Astrocyte (in vitro differentiated cells and primary cell): ENCODE results near the gene SGSM2.

ENCODE experiments used
- EZH2 ChIP-seq: IDR thresholded peaks from 2 replicates; pipeline ENCODE4 v1.6.1; 2012; ENCODE audit warnings: mild to moderate bottlenecking, low read length, inconsistent platforms; ENCODE audit not compliant: insufficient read depth
- TF ChIP-seq, protein P1 (sequence below): IDR thresholded peaks from 2 replicates; pipeline ENCODE4 v1.5.1; 2011; ENCODE audit warnings: low read depth, mild to moderate bottlenecking, inconsistent platforms, low read length, moderate library complexity; ENCODE audit not compliant: insufficient read depth

DNA sequence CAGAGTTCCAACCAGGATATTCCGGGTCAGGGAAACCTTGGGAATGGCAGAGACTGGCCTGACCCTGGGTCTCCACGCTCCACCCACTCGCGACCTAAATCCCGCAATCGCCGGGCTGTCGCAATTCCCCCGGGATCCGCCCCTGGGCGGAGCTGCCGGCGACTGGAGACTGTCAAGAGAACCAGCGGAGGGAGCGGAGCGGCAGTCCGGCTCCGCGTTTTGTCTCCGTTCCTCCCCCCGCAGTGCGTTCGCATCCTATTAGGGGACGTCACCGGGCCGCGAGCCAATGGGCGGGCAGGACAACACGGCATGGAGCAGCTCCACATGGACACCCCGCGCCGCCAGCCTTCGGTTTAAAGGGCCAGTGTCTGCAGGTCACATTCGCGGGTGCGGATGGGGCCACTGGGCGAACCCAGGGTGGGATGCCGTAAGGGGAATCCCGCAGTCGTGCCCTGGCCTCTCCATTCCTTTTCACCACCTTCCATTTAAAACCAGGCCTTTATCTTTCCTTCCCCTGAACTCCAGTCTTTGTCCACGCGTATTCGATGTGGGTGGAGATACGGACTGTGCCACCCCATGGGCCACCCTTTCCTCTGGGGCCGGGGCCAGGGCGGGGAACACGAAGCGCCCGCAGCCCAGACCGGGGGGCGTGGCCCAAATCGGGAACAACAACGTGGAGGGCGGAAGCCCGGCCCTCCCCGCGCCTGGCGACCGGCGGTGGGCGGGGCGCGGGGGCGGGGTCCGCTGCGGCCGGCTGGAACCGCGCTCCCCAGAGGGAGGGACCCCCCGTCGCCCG lies 64.3 kb downstream of the SGSM2 start:
- TF ChIP-seq, protein P1, sequence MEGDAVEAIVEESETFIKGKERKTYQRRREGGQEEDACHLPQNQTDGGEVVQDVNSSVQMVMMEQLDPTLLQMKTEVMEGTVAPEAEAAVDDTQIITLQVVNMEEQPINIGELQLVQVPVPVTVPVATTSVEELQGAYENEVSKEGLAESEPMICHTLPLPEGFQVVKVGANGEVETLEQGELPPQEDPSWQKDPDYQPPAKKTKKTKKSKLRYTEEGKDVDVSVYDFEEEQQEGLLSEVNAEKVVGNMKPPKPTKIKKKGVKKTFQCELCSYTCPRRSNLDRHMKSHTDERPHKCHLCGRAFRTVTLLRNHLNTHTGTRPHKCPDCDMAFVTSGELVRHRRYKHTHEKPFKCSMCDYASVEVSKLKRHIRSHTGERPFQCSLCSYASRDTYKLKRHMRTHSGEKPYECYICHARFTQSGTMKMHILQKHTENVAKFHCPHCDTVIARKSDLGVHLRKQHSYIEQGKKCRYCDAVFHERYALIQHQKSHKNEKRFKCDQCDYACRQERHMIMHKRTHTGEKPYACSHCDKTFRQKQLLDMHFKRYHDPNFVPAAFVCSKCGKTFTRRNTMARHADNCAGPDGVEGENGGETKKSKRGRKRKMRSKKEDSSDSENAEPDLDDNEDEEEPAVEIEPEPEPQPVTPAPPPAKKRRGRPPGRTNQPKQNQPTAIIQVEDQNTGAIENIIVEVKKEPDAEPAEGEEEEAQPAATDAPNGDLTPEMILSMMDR: no peak
- TF ChIP-seq EZH2: no peak
